GM19328 (cell line): ENCODE results near the gene CRABP2.

Experiments used
- ATAC-seq: cut with Tn5 transposase; IDR thresholded peaks from one replicate; pipeline ENCODE4 v1.9.1; 2021; ENCODE audit warnings: mild to moderate bottlenecking, moderate library complexity; ENCODE audit not compliant: unreplicated experiment

The CRABP2 gene

GRCh38 chr1:156705321-156705917, at the start of gene CRABP2:
TSS of gene CRABP2 (minus strand) at chr1:156705583. CDS start at chr1:156705446, 137 bp downstream.
- ATAC-seq = no peak

DNA sequence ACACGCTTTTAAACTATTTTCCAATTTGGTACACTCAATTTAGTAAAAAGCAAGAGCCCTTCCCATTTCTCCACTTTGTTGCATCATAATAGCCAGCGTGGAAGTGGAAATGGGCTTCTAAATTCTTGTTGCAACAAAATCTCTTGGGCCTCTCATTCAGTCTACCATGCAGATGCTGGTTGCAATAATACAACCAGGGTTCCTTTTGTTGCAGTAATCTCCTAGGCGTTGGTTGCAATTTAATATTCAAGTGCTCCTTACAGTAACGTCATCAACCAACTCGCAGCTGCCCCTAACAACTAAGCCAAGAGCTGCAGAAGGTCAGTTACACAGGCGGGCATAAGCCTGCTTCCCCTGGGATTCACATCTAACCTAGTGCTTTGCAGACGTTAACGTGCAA, 48.8 kb upstream of the CRABP2 start:
- ATAC-seq = no peak

DNA sequence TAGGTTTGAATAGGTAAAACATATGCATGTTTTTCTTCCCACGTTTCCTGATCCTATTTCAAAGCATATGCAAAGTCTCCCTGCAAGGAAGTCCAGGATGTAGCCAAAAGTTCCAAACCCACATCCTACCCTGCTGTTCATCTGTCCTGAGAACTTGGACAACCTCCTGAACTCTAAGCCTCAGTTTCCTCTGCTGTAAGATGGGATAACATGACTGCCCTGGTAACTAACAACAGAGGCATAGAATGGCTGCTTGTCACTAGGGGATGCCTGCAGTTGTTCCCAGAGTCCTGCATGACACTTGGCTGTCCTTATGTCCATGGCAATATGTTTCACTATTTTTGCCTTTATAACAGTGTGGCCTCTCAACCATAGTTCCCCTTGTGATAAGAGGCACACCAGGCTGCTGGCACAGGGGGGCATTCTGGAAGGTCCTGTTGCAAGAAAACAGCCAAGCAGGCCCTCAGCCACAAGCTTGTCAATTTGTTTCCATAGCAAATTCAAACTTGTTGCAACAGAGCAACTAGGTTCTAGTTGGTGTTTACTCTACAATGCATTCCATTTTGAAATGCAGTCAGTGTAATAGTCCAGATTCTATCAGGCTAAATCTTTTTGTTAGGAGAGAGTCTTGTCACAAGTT, 47.6 kb upstream of the CRABP2 start:
- ATAC-seq = no peak

DNA sequence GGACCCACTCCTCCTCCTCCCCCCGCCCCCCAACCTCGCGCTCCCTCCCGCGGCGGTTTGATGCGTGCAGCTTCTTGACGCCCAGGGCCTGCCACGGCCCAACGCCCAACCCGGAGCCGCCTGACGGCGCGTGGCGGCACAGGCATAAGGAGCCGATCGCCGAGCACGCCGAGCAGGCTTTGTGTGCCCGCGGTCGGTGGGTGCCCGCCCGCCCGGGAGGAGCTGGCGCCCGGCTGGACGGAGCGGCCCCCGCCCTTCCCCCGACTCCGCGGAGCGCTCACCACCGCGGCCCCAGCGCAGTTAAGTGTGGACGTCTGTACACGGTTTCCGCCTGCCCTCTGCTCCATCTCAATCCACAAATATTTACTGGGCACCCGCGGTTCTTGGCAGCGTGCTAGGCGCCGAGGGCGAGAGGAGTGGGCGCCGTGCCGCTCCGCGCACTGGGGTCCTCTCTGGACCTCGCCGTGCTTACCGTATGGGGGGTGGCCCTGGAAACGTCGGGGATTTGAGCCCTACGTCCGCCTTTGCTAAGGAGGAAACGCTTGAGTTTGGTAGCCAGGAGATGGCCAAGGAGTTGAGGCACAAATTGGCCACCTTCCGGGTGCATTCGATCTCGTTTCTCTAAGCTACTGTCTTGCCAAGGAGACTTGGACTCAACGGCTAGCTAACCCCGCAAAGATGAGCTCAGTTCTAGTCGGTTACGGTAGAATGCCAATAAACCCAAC, 46.5 kb upstream of the CRABP2 start:
- peak; percentile 67 for ATAC-seq

GRCh38 chr1:156751451-156751756, 46.0 kb upstream of the CRABP2 start, which contains the start of gene HDGF:
TSS of gene HDGF (minus strand) at chr1:156751675. CDS start at chr1:156751429, 246 bp downstream.
- peak; percentile 12 for ATAC-seq

GRCh38 chr1:156750711-156751450, 45.5 kb upstream of the CRABP2 start:
- peak; percentile 12 for ATAC-seq

DNA sequence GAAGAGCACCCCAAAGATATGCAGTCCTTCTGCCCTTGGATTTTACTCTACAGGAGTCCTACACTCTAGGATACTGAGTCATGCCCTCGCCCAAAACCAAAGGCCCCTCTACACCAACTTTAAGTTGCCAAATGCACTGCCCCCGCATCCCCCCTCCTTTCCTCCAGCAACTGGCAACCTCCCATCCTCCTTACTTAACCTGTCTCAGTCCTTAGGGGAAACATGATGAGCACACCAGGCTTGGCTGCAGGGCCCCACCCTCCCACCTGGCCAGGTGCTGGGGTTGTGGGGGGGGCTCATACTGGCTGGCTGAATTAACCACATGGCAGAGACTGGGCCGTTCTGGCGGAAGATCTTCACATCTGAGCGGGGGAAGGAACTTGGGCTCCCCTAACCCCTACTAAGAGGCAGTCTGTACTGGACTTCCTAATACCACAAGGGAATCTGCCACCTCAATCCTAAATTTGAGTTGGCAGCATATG, 44.8 kb upstream of the CRABP2 start:
- ATAC-seq = no peak

GRCh38 chr1:156749419-156750118, 44.2 kb upstream of the CRABP2 start:
- no peak for ATAC-seq

DNA sequence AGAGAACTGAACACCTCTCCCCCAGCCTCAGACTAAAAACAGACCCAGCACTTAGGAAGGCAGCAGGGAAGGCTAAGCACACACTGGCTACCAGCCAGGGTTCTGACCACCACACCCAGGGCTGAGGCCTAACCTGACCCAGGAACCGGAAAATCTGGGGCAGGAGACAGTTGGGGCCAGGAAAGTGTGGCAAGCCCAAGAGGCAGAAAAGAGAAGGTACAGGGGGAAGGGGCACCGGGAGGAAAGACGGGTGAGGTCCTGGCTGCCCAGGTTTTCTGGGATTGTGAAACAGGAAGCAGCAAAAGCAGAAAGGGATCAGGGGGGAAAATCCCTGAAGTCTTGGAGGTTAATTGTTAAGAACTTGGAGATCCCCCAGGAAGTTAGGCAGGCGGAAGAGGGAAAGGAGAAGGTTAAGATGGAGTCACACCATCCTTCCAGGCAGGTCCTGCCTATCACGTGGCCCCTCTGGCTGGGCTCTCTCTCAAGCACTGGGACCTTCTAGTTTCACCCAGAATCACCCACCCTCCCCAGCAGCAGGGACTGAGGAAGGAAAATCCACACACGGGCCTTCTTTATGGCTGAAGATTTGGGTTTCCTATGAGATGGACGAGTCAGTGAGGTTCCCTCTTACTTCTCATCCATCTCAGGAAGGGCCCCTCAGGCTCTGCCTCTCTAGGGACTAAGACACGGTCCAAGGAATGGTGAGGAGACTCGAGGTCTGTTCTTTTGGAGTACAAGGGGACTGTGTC, 43.5 kb upstream of the CRABP2 start:
- no peak for ATAC-seq

DNA sequence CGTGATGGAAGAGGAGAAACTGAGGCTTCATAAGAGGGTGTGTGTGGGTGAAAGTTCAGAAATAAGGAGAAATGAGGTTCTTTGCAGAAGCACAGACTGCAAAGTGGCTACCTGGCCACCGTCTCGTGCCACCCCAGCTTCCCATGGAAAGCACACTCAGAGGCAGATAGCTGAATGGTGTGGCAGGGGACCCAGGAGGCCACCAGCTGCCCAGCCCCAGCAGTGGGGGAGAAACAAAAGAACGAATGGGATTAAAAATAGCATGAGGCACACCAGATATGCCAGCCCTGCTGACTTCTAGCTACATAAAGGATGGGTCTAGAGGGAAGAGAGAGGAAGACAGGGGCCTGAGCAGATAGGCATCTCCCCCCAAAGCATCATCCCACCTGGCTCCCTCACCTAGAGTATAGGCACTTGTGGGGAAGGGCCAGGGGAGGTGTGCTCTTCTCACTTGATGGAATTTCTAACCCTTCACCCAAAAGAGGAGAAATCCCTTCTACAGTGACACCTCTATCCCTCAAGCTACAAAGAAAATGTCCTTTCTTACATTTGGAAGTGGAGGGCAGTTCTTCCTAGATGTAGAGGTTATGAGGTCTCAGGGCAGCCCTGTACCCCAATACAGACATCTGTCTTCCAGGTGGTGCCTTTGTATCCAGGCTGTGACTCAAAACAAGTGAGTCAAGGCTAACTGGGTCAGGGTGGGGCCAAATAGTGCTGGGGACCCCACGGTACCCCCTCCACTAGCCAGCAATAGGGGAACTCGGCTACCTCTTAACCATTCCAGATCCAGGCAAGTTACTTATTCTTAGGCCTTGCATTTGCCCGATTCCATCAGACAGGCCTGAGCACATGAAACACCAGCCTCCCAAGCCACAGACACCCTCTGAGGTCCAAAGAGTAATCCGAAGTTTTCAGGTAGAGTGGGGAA, 42.6 kb upstream of the CRABP2 start:
- ATAC-seq = no peak

GRCh38 chr1:156746728-156747631, 41.6 kb upstream of the CRABP2 start:
- ATAC-seq = no peak

DNA sequence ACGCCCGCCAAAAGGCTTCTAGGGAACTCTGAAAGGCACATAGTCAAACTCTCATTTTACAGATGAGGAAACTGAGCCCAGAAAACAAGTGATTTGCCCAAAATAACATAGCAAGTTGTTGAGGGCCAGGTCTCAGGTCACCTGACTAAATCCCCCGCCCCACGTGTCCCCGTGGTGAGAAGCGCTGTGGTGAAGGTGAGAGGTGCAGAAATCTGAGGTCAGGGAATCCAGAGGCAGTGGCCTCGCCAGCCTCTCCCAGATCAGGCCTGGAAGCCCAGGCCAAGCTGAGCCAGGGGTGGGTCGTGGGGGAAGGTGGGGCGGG, 41.0 kb upstream of the CRABP2 start:
- no peak for ATAC-seq

DNA sequence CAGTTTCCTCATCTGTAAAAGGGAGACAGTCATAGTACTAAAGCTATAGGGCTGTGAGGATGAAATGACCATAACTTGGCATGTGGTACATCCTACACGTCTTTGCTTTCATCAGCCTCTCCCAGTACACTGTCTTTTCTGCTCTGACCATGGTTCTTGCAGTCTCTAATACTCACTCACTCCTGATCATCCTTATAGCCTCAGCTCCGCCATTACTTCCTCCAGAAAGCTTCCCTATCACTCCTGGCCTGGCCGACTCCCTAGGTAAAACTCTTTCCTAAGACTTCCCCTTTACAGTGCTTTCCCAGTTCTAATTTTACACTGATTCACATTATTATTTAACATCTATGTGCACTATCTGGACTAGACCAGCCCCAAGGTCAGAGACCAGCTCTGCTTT, 40.5 kb upstream of the CRABP2 start:
- ATAC-seq = no peak

DNA sequence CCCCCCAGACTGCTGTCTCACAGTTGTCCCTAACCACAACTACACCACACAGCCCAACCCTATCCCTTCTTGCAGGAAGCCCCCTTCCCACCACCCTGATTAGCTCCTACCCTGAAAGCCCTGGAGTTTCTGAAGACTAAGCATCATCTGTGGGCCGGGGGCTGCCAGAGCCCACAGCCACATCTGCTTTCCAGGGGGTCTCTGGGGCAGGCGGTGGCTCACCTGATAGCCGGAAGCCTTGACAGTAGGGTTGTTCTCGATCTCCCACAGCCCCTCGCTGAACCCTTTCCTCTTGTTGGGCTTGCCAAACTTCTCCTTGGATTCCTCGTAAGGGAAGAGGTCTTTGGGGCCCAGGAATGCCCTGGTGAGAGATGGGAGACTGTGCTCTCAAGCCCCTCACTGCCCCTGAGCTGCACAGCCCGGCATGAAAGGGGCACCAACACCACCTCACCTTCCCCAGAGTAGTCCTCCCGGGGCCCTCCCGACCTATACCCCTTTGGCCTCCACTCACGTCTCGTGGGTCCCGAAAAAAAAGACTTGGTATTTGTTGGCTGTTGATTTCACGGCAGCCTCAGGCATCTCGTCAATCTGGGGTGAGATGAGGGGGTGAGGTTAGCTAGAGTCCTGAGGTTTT, 39.5 kb upstream of the CRABP2 start:
- no peak for ATAC-seq

- ATAC-seq = no peak
Measured at GRCh38 chr1:156744344-156744743, 39.0 kb upstream of the CRABP2 start.

- no peak for ATAC-seq
Measured at GRCh38 chr1:156743367-156744302, 38.3 kb upstream of the CRABP2 start.

DNA sequence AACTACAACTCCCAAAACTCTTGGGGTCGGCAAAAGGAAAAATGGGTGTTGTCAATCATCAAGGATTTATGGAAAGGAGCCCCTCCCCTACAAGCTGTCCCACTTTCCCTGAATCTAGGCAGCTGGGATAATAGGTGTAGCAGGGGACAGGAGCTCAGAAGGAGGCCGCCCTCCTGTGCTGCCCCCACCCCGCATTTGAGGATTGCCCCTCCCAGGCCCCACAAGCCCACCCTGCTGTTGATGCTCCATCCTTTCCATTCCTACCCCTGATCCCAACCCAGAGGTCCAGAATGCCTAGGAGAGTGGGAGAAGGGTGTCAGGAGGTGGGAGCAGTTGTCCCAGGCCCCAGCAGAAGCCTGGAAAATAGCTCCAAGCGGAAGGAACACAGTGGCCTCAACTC, 37.4 kb upstream of the CRABP2 start:
- ATAC-seq = no peak
